HPDE6-E6E7 (cell line): Measurements from ENCODE around the gene FLYWCH2.
"Not testable (repeated sequence)": the region's sequence is repeated elsewhere in the genome, so short reads cannot be mapped to it uniquely, and the experiment has no call there.

Source experiments
- DNase-seq: peaks from one replicate; pipeline ENCODE4 v3.0.0; 2011; ENCODE audit warnings: missing footprints; ENCODE audit errors: extremely low spot score

FLYWCH2 gene

DNA sequence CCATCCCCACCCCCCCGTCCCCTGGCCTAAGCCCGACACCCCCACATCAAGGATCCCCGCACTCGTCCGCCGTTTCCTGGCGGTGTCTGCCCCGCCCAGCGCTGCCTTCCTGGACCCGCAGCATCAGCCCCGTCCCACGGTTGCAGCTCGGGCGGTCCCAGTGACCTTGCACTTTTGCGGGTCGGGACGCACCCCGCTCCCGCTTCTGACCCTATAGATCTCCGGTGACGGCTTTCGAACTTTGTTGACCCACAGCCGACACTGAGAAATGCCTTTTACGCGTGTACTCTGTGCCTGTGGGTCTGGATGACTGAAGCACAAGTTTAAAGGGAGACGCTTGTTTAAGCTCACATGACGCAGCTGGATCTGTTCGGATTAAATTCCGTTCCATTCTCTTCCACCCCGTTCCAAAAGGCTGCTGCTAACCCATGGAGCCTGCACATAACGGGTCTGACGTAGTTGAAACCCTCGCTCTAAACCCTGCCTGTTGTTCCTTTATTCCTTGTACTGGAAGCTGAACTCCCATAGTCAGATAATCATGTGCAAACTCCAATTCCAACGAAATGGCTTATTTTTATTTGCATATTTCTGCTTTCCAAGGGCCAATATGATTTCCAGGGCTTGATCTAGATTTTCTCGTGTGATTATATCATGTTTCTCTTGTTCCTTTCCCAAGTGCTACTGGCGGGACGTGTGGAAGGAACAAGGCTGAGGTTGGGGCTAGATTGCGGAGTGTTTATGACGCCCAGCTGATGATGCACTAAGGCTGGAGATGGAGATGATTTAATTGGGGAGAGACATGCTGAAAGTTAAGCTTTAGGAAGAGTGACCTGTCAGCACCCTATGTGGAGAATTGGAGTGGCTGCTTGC lies 29.6 kb downstream of the FLYWCH2 start:
- no peak for DNase-seq

DNA sequence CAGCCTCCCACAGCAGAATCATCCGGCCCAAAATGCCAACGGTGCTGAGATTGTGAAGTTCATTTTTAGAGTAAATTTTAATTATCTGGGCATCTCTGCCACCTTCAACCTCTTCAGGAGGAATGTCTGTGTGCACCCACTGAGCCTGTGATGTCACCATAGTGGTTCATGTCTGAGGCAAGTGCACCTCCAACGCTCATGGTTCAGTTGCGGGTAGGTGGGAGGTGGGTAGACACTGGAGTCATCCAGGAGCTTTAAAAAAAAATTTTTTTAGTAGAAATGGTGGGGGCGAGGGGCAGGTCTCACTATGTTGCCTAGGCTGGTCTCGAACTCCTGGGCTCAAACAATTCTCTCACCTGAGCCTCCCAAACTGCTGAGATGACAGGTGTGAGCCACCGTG lies 30.6 kb downstream of the FLYWCH2 start:
- no peak for DNase-seq

DNA sequence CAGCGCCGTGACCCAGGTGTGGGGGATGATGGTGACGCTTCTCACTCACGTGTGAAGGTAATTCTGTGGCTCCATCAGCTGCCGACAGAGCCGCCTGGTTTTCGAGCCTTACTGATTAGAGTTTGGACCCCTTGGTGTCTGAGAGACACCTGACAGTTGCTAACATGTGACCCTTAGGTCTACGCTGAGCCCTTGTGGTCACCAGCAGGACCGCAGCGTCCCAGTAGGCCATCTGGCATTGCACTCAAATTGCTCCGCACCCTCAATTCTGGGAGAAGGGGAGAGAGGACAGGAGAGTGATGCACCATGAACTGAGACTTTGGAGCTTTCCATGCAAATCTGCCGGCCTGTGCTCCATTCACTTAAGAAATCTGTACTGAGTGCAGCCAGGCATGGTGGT lies 31.2 kb downstream of the FLYWCH2 start:
- DNase-seq = no peak

DNA sequence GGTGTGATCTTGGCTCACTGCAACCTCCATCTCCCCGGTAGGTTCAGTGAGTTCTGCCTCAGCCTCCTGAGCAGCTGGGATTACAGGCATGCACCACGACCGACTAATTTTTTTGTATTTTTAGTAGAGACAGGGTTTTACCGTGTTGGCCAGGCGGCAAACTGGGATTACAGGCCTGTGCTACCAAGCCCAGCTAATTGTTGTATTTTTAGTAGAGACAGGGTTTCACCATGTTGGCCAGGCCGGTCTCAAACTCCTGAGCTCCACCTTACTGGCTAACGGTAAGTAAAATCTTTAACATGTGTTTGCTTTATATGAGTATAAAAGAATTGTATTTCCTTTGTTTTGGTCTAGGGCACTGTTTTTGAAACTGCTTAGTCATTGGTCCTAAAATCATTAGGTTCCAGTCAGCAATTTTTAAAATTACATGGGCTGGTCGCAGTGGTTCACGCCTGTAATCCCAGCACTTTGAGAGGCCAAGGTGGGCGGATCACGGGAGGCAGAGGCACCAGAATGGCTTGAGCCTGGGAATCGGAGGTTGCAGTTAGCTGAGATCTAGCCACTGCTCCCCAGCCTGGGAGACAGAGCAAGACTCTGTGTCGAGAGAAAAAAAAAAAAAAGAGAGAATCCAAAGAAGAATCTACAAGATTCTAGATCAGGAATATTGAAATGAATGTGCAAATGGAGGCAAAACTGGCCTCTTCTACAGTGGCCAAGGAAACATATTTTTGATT lies 32.3 kb downstream of the FLYWCH2 start:
- DNase-seq = no peak

DNA sequence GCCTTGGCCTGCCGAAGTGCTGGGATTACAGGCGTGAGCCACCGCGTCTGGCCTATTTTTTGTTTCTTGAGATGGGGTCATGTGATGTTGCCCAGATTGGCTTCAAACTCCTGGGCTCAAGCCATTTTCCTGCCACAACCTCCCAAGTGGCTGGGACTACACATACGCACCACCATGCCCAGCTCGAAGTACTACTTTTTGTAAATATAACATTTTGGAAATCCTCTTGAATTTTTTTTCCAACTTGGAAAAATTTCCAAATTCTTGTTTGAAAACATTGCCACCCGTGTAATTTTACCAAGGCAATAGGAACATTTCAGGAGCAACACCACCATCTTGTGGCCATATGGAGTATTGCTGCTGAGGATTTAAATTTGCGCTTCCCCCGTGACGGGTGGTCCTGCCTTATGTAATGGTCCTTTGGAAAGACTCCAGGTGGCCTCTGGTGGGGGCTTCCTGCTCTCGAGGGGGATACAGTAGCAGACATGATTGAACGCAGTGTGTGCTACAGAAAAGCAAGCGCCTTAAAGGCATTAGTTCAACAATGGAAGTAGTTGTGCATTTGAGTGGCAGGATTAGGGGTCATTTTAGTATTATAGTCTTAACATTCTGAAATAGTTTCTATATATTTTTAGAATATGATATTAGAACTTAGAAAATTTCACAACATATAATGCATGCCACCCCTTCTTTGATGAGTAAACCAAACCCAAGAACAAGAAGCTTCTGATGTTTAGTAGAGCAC lies 36.7 kb downstream of the FLYWCH2 start:
- DNase-seq = no peak

DNA sequence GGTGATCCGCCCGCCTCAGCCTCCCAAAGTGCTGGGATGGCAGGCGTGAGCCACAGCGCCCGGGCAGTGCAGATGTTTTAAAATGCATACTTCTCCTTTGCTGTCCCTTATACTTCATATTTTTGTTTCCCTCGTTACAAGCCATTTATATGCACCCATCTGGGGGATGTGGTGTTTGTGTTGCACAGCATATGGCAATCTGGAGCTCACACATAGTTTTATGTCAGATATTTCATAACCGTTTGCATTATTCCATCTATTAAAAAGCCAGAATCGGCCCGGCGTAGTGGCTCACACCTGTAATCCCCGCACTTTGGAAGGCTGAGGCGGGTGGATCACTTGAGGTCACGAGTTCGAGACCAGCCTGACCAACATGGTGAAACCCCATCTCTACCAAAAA lies 40.5 kb downstream of the FLYWCH2 start:
- no peak for DNase-seq

DNA sequence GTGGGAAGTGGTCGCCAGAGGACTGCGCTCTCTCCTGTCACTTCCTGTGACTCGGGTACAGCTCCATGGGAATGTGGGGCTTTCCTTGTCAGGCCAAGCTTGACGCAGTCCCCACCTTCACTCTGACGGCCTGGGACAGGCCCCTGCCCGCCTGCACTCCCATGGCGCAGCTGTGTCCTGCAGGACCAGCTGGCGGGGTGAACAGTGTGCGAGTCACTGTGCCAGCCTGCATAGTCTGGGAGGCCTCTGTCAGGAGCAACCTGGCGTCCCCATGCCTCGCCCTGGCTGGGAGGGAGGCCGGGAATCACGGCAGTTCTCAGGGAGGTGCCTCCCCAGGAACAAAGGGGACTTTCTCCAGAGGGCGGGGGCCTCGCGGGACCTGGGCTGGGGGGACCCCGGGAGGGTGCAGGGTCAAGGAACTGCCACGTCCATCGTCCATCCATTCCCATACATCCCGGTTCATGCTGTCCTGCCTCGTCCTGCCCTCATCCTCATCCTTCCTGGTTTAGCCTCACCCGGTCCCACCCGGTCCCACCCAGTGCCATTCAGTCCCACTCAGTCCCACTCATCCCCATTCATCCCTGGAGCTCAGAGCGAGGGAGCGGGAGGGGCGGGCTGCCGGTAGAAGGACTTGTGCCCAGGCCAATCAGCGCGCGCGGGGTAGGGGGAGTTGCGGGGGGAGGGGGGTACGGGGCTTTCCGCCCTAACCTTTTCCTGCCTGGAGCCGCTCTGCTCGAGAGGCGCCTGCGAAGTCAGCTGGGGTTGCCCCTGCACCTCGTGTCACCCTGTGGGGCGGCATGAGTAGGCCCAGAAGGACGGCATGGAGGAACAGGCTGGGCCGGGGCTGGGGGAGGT lies 42.1 kb downstream of the FLYWCH2 start:
- DNase-seq = no peak

DNA sequence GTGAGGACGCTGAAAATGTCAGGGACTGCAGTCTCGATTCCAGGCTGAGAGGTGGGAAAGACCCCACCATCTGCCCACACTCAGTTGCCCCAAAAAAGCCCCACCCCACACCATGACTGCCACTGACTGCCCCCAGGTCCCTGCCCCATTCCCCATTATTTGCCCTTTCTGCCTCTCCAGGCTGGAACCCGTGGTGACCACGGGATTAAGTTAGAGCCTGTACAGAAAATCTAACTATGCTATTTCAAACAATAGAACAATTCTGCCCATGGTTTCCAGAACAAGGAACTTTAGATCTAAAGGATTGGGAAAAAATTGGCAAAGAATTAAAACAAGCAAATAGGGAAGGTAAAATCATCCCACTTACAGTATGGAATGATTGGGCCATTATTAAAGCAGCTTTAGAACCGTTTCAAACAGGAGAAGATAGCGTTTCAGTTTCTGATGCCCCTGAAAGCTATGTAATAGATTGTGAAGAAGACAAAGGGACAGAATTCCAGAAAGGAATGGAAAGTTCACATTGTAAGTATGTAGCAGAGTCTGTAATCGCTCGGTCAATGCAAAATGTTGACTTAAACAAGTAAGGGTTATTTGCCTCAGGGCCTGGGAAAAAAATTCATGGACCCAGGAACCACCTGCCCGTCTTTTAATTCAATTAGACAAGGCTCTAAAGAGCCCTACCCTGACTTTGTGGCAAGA lies 43.1 kb downstream of the FLYWCH2 start:
- no peak for DNase-seq

DNA sequence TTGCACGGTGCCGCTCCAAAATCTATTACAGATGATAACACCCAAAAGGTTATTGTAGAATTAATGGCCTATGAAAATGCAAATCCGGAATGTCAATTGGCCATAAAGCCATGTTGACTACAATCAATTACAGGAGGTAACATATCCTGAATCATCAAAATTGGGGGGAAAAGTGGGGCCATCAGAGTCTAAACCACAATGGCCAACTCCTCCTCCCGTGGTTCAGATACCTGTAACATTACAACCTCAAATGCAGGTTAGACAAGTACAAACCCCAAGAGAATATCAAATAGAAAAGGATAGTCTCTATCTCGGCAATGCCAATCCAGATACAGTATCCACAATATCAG lies 43.6 kb downstream of the FLYWCH2 start:
- no peak for DNase-seq

DNA sequence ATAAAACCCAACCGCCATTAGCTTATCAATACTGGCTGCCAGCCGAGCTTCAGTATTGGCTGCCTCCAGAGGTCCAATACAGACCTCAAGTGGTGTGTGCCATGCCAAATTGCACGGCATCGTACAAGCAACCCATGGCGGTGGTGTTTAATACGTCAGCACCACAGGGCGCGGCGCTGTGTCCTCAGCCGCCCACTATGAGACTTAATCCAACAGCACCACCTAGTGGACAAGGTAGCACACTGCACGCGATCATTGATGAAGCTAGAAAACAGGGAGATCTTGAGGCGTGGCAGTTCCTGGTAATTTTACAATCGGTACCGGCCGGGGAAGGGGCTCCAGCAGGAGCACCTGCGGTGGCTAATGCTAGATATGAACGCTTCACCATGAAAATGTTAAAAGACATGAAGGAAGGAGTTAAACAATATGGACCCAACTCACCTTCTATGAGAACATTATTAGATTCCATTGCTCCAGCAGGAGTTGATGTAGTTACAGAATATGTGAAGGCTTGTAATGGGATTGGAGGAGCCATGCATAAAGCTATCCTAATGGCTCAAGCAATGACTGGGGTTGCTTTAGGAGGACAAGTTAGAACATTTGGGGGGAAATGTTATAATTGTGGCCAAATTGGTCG lies 44.1 kb downstream of the FLYWCH2 start:
- DNase-seq = no peak

DNA sequence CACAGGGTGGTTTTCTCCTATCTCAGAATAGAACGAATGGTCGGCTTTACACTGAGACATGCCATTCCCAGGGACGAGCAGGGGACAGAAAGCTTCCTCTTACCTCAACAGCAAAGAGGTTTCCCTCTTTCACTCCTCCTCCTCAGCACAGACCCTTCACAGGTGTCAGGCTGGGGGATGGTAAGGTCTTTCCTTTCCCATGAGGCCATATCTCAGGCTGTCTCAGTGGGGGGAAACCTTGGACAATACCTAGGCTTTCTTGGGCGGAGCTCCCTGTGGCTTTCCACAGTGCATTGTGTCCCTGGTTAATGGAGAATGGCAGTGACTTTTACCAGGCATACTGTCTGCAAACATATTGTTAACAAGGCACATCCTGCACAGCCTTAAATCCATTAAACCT lies 45.1 kb downstream of the FLYWCH2 start:
- not testable (repeated sequence) for DNase-seq

DNA sequence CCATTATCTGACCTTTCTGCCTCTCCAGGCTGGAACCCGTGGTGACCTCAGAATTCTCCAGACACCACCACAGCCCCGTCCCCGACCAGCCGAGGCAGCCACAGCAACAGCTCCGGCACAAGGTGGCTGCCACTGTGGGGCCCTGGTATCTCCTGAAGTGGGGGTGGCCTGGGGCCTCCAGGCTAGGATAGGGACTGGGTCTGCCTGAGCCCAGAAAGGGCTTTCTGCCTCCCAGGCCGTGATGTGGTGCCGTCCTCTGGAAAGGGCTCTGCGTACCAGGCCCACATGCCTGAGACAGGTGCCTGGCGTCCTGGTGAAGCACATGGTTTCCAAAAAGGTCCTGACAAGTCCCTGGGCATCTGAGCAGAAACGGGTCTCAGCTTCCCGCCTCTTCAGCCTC lies 45.8 kb downstream of the FLYWCH2 start:
- no peak for DNase-seq

DNA sequence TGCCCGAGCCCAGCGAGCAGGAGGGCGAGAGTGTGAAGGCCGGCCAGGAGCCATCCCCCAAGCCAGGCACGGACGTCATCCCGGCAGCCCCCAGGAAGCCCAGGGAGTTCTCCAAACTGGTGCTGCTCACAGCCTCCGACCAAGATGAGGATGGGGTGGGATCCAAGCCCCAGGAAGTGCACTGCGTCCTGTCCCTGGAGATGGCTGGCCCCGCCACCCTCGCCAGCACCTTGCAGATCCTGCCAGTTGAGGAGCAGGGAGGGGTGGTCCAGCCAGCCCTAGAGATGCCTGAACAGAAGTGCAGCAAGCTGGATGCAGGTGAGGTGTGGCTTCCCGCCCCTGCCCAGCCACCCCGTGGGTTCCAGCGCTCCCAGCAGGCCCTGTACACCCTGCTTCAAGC lies 46.7 kb downstream of the FLYWCH2 start:
- no peak for DNase-seq

DNA sequence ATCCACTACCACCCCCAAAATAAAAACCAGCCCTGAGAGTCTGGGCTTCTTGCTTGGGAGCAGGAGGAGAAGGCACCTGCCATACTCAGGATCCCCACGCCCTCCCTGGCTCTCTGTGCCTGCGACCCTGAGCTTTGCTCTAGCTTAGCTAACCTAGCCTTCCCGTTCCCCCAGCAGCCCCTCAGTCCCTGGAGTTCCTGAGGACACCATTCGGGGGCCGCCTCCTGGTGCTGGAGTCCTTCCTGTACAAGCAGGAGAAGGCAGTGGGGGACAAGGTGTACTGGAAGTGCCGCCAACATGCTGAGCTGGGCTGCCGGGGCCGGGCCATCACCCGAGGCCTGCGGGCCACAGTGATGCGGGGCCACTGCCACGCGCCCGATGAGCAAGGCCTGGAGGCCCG lies 47.2 kb downstream of the FLYWCH2 start:
- no peak for DNase-seq

DNA sequence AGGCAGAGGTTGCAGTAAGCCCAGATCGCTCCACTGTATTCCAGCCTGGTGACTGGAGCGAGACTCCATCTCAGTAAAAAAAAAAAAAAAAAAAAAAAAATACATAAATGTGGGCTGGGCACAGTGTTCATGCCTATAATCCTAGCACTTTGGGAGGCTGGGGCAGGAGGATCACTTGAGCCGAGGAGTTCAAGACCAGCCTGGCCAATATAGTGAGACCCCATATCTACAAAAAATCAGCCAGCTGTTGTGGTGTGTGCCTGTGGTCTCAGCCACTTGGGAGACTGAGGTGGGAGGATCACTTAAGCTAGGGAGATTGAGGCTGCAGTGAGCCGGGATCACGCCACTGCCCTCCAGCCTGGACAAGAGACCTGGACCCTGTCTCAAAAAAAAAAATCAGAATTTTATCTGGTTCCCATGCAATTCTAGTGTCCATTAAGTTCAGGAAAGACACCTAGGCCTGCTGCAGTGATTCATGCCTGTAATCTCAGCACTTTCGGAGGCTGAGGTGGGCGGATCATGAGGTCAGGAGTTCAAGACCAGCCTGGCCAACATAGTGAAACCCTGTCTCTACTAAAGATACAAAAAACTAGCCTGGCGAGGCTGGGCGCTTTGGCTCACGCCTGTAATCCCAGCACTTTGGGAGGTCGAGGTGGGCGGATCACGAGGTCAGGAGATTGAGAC lies 48.4 kb downstream of the FLYWCH2 start:
- DNase-seq = not testable (repeated sequence)

DNA sequence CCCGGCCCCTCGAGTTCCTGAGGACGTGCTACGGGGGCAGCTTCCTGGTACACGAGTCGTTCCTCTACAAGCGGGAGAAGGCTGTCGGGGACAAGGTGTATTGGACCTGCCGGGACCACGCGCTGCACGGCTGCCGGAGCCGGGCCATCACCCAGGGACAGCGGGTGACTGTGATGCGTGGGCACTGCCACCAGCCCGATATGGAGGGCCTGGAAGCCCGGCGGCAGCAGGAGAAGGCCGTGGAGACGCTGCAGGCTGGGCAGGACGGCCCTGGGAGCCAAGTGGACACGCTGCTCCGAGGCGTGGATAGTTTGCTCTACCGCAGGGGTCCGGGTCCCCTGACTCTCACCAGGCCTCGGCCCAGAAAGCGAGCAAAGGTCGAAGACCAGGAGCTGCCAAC lies 50.1 kb downstream of the FLYWCH2 start:
- no peak for DNase-seq

DNA sequence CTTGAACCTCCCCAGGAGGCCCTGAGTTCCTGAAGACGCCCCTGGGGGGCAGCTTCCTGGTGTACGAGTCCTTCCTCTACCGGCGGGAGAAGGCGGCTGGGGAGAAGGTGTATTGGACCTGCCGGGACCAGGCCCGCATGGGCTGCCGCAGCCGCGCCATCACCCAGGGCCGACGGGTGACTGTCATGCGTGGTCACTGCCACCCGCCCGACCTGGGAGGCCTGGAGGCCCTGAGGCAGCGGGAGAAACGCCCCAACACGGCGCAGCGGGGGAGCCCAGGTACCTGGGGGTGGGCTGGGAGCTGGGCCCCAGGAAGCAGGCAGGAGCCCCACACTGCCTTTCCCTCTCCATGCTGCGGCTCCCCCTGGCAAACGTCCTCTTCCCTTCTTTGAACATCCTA lies 50.7 kb downstream of the FLYWCH2 start:
- no peak for DNase-seq

DNA sequence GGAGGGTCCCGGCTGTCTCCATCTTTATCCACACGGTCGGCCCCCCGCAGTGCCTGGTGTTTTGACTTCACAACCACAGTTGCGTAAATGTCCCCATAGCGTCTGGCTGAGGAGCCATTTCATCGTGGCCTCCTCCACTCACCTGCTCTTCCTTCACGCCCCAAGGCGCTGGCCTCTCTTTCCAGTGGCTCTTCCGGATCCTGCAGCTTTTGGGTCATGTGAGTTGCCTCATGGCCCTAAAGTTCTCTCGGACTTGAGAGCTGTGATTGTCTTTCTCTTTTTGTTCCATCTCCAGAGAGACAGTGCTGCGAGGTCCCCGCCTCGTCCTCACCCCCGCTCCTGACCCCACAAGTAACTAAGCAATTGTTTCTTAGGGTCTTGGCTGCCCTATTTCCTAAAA lies 51.4 kb downstream of the FLYWCH2 start:
- no peak for DNase-seq

DNA sequence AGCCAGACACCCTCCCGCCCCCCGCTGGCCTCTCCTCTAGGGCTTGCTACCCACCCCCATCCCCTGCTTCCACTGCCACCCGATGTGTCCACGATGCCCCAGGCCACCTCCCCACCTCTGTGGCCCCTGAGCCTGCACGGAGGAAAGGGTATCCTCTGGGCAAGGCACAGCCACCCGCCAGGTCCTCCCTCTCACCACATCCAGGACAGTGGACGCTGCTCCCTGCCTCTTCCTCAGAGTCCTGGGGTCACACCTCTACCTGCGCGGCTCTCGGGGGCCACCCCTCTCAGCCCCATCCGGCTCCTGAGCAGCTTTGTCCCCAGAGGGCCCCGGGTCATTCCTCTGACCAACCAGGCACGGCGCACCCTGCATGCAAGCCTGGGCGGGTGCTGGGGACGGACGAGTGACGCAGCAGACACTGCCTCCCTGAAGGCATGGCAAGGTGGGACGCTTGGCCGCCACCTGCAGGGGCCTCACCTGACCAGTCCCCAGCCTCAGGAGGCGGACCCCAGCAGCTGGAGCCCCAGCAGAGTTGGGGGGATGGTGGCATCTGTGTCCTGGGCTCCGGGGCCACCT lies 53.5 kb downstream of the FLYWCH2 start:
- no peak for DNase-seq

DNA sequence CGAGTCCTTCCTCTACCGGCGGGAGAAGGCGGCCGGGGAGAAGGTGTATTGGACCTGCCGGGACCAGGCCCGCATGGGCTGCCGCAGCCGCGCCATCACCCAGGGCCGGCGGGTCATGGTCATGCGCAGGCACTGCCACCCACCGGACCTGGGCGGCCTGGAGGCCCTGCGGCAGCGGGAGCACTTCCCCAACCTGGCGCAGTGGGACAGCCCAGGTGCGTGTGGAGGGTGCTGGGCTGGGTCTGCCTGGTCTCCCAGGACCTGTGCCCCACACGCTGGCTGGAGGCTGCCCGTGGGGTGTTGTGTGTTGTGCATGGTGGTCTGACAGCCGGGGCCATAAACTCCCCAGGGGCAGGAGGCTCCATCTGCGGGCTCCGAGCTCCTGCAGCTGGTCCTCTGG lies 54.2 kb downstream of the FLYWCH2 start:
- no peak for DNase-seq
